ENCODE measurements around the gene MUC5B. TPM values are rescaled to one million over a fixed set of nuclear protein-coding genes. Genes with fewer than 3 reads are reported as not detected.

The MUC5B gene
- total and polyA plus RNA-seq, 4 donors: 0.17 to 0.95 (median 0.50) TPM; not detected in 1

DNA sequence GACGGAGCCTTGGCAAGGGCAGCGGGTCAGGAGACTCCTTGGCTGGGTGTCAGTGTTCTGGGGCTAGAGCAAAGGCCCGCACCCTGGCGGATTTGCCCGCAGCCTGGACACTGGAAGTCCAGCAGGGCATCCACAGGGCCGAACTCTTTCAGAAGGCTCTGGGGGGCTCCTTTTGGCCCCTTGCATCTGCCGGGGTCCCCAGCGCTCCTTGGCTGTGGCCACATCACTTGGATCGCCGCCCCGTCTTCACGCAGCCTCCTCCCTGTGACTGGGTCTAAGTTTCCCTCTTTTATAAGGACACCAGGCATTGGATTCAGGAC lies 45.1 kb upstream of the MUC5B start (continued):
- TF ChIP-seq, protein P1, sequence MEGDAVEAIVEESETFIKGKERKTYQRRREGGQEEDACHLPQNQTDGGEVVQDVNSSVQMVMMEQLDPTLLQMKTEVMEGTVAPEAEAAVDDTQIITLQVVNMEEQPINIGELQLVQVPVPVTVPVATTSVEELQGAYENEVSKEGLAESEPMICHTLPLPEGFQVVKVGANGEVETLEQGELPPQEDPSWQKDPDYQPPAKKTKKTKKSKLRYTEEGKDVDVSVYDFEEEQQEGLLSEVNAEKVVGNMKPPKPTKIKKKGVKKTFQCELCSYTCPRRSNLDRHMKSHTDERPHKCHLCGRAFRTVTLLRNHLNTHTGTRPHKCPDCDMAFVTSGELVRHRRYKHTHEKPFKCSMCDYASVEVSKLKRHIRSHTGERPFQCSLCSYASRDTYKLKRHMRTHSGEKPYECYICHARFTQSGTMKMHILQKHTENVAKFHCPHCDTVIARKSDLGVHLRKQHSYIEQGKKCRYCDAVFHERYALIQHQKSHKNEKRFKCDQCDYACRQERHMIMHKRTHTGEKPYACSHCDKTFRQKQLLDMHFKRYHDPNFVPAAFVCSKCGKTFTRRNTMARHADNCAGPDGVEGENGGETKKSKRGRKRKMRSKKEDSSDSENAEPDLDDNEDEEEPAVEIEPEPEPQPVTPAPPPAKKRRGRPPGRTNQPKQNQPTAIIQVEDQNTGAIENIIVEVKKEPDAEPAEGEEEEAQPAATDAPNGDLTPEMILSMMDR (IDR thresholded peaks at IDR 0.05; ENCODE audit: low read depth, low read length, missing input control): no peak
- TF ChIP-seq EGR1 (IDR thresholded peaks at IDR 0.05; ENCODE audit: low read depth in 2 of 2) (no peak), HNF4A (conservative IDR thresholded peaks at IDR 0.05) (no peak), RAD21 (IDR thresholded peaks at IDR 0.05) (no peak), FOXA2 (IDR thresholded peaks at IDR 0.05) (no peak)

DNA sequence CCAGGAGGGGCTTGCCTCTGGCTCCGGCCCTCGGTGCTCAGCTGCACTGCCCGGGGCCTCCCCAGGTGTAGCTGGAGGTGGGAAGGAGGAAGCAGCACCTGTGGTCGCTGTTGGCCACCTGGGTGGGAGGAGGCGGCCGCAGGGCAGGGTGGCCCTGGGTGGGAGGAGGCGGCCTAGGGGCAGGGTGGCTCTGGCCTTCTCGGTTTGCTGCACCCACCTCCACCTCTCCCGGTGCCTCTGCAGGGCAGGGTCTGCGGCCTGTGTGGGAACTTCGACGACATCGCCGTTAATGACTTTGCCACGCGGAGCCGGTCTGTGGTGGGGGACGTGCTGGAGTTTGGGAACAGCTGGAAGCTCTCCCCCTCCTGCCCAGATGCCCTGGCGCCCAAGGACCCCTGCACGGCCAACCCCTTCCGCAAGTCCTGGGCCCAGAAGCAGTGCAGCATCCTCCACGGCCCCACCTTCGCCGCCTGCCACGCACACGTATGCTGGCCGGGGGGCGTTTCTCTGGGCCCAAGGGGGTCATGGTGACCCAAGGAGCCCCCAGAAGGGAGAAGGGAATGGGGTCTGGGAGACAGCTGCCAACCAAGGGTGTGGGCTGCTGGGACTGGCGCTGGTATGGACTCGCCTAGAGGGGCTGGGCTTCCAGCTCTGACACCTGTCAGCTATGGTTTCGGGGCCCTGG lies 44.5 kb upstream of the MUC5B start:
- WGBS: 85% methylated on average over 31 of the region's 31 CpGs
- no peak for DNase-seq (ENCODE audit: low spot score)
- no peak overlapping the region for H3K4me3 ChIP-seq (ENCODE audit: low read depth in 1 of 3, low read length in 3 of 3)
- TF ChIP-seq, protein P2, sequence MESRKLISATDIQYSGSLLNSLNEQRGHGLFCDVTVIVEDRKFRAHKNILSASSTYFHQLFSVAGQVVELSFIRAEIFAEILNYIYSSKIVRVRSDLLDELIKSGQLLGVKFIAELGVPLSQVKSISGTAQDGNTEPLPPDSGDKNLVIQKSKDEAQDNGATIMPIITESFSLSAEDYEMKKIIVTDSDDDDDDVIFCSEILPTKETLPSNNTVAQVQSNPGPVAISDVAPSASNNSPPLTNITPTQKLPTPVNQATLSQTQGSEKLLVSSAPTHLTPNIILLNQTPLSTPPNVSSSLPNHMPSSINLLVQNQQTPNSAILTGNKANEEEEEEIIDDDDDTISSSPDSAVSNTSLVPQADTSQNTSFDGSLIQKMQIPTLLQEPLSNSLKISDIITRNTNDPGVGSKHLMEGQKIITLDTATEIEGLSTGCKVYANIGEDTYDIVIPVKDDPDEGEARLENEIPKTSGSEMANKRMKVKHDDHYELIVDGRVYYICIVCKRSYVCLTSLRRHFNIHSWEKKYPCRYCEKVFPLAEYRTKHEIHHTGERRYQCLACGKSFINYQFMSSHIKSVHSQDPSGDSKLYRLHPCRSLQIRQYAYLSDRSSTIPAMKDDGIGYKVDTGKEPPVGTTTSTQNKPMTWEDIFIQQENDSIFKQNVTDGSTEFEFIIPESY (IDR thresholded peaks at IDR 0.05): no peak
- TF ChIP-seq, protein P3, sequence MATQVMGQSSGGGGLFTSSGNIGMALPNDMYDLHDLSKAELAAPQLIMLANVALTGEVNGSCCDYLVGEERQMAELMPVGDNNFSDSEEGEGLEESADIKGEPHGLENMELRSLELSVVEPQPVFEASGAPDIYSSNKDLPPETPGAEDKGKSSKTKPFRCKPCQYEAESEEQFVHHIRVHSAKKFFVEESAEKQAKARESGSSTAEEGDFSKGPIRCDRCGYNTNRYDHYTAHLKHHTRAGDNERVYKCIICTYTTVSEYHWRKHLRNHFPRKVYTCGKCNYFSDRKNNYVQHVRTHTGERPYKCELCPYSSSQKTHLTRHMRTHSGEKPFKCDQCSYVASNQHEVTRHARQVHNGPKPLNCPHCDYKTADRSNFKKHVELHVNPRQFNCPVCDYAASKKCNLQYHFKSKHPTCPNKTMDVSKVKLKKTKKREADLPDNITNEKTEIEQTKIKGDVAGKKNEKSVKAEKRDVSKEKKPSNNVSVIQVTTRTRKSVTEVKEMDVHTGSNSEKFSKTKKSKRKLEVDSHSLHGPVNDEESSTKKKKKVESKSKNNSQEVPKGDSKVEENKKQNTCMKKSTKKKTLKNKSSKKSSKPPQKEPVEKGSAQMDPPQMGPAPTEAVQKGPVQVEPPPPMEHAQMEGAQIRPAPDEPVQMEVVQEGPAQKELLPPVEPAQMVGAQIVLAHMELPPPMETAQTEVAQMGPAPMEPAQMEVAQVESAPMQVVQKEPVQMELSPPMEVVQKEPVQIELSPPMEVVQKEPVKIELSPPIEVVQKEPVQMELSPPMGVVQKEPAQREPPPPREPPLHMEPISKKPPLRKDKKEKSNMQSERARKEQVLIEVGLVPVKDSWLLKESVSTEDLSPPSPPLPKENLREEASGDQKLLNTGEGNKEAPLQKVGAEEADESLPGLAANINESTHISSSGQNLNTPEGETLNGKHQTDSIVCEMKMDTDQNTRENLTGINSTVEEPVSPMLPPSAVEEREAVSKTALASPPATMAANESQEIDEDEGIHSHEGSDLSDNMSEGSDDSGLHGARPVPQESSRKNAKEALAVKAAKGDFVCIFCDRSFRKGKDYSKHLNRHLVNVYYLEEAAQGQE (IDR thresholded peaks at IDR 0.05): no peak
- TF ChIP-seq RXRA (IDR thresholded peaks at IDR 0.05) (no peak), FOXA2 (IDR thresholded peaks at IDR 0.05) (no peak), HNF4A (conservative IDR thresholded peaks at IDR 0.05) (no peak), GABPA (IDR thresholded peaks at IDR 0.05 in 1 of 2, conservative IDR thresholded peaks at IDR 0.05 in 1 of 2) (no peak), TAF1 (conservative IDR thresholded peaks at IDR 0.05) (no peak), RAD21 (IDR thresholded peaks at IDR 0.05) (no peak), HNF4G (IDR thresholded peaks at IDR 0.05) (no peak), JUND (IDR thresholded peaks at IDR 0.05) (no peak), EGR1 (IDR thresholded peaks at IDR 0.05; ENCODE audit: low read depth in 2 of 2) (no peak), YY1 (IDR thresholded peaks at IDR 0.05) (no peak), NR2F2 (IDR thresholded peaks at IDR 0.05) (no peak), SP1 (IDR thresholded peaks at IDR 0.05) (no peak), FOXA1 (IDR thresholded peaks at IDR 0.05) (no peak)
- TF ChIP-seq, protein P4, sequence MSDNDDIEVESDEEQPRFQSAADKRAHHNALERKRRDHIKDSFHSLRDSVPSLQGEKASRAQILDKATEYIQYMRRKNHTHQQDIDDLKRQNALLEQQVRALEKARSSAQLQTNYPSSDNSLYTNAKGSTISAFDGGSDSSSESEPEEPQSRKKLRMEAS (IDR thresholded peaks at IDR 0.05): no peak
- TF ChIP-seq, protein P1 (IDR thresholded peaks at IDR 0.05; ENCODE audit: low read depth, low read length, missing input control): no peak
- TF ChIP-seq, protein P5, sequence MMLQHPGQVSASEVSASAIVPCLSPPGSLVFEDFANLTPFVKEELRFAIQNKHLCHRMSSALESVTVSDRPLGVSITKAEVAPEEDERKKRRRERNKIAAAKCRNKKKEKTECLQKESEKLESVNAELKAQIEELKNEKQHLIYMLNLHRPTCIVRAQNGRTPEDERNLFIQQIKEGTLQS (IDR thresholded peaks at IDR 0.05): no peak
- H3K9me3 ChIP-seq (ENCODE audit: control insufficient read depth in 4 of 4, low read length in 3 of 4): no peaks in the 10 kb centered on the region
- peaks cover 0 to 4% (median 0%) of the 10 kb centered on the region in 4 donors for H3K27me3 ChIP-seq (ENCODE audit: control insufficient read depth in 4 of 4, insufficient read depth in 4 of 4, low read length in 3 of 4)
- no peaks in the 10 kb centered on the region for H3K36me3 ChIP-seq (ENCODE audit: control insufficient read depth in 4 of 4, insufficient read depth in 3 of 4, low read depth in 1 of 4, low read length in 3 of 4)
- no peak overlapping the region for H3K27ac ChIP-seq (ENCODE audit: low read depth in 1 of 2, low read length in 2 of 2)
- no peaks in the 10 kb centered on the region for H3K4me1 ChIP-seq (ENCODE audit: control insufficient read depth in 4 of 4, insufficient read depth in 4 of 4, low read length in 3 of 4)
- no peak overlapping the region for H3K9ac ChIP-seq (ENCODE audit: low read depth in 1 of 2, low read length in 2 of 2)

Data from liver (tissue), 9 donors.